HepG2 (cell line): ENCODE measurements around the gene NOS1AP.

Source experiments
- CEBPB ChIP-seq: IDR thresholded peaks from 2 replicates; pipeline ENCODE4 v1.6.1; 2011; ENCODE audit warnings: low read depth, low read length, improper control_type of control experiment, borderline replicate concordance
- NONO ChIP-seq, 2 experiments: fragments of 450-650 bp in 1 of 2; sonication (generic) in 1 of 2; formaldehyde crosslinking in 1 of 2; IDR thresholded peaks in 1 of 2; conservative IDR thresholded peaks in 1 of 2; 2 replicates each; pipeline versions ENCODE4 v1.6.1 to v1.8.0; 2017 to 2022; ENCODE audit warnings: mild to moderate bottlenecking in 1 of 2, missing genetic modification reagents in 1 of 2, moderate library complexity in 1 of 2
- PTBP1 ChIP-seq: fragments of 200-400 bp; formaldehyde crosslinking; IDR thresholded peaks from 2 replicates; pipeline ENCODE4 v1.6.1; 2018; ENCODE audit warnings: low read length, low read depth; ENCODE audit not compliant: poor library complexity, severe bottlenecking
- ZNF274 ChIP-seq: sonication (generic); formaldehyde crosslinking; IDR thresholded peaks from 2 replicates; pipeline ENCODE4 v1.5.1; 2020; ENCODE audit warnings: mild to moderate bottlenecking, missing genetic modification reagents
- TF ChIP-seq, protein P1 (sequence below): sonication (generic); formaldehyde crosslinking; IDR thresholded peaks from 2 replicates; pipeline ENCODE4 v1.5.0; 2020; ENCODE audit warnings: mild to moderate bottlenecking, missing genetic modification reagents, moderate library complexity

DNA sequence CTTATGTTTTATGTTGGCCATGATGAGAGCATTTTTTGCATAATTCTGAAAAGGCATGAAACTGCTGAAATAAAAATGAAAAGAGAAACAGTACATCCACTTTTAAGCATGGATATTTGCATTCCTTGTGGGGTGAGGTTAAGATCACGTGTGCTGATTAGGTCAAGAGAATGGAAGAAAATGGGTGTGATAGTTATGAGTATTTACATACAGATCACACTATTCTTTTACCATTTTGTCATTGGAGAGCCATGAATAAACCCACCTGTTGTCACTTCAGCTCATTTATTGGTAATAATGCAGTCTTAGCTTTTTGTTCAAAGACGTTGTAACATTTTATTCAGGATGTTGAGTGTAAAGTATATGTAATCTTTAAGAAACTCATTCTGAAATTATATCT, 153.2 kb downstream of the NOS1AP start:
- TF ChIP-seq ZNF274 (CRISPR knock-in tag) (no peak), PTBP1 (no peak), CEBPB (no peak), NONO (IDR thresholded peaks at IDR 0.05) (no peak), NONO (CRISPR knock-in tag; conservative IDR thresholded peaks at IDR 0.05) (no peak)
- TF ChIP-seq, protein P1, sequence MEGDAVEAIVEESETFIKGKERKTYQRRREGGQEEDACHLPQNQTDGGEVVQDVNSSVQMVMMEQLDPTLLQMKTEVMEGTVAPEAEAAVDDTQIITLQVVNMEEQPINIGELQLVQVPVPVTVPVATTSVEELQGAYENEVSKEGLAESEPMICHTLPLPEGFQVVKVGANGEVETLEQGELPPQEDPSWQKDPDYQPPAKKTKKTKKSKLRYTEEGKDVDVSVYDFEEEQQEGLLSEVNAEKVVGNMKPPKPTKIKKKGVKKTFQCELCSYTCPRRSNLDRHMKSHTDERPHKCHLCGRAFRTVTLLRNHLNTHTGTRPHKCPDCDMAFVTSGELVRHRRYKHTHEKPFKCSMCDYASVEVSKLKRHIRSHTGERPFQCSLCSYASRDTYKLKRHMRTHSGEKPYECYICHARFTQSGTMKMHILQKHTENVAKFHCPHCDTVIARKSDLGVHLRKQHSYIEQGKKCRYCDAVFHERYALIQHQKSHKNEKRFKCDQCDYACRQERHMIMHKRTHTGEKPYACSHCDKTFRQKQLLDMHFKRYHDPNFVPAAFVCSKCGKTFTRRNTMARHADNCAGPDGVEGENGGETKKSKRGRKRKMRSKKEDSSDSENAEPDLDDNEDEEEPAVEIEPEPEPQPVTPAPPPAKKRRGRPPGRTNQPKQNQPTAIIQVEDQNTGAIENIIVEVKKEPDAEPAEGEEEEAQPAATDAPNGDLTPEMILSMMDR (CRISPR knock-in tag), result no peak
